Measurements from ENCODE around the gene EEF2K.

Gene EEF2K

GRCh38 chr16:22335668-22336246 is 129.7 kb downstream of the EEF2K start:
- no peak for TF ChIP-seq CTCF (IDR thresholded peaks at IDR 0.05; ENCODE audit: insufficient read depth, low read length, missing control alignments)
- no peak for DNase-seq (ENCODE audit: low read depth, low spot score)
- H3K4me3 ChIP-seq (ENCODE audit: low read depth, low read length), result no peak overlapping the region
- ChIA-PET POLR2A (no interaction called here), CTCF (interaction anchor here (0.7 to 2.5 kb wide), 2 partner anchors 17 to 36 kb away, joined by 3 to 9 read pairs; no protein-coding TSS in a partner anchor)

- POLR2A ChIA-PET, result no interaction called here
- CTCF ChIA-PET, result interaction anchor here (1.4 to 2.5 kb wide), 2 partner anchors 17 to 18 kb away, joined by 4 to 9 read pairs; no protein-coding TSS in a partner anchor
- H3K4me3 ChIP-seq (ENCODE audit: low read depth, low read length), result no peak overlapping the region
- TF ChIP-seq CTCF (IDR thresholded peaks at IDR 0.05; ENCODE audit: insufficient read depth, low read length, missing control alignments), result no peak
- no peak for DNase-seq (ENCODE audit: low read depth, low spot score)
Measured at GRCh38 chr16:22336581-22336980, 130.5 kb downstream of the EEF2K start.

GRCh38 chr16:22337045-22337444 is 131.0 kb downstream of the EEF2K start:
- no peak for TF ChIP-seq CTCF (IDR thresholded peaks at IDR 0.05; ENCODE audit: insufficient read depth, low read length, missing control alignments)
- DNase-seq (ENCODE audit: low read depth, low spot score), result no peak
- ChIA-PET POLR2A (no interaction called here), CTCF (interaction anchor here (1.1 to 2.5 kb wide), 4 partner anchors 12 to 37 kb away, joined by 4 to 9 read pairs (median 6); no protein-coding TSS in a partner anchor)
- H3K4me3 ChIP-seq (ENCODE audit: low read depth, low read length), result no peak overlapping the region

DNA sequence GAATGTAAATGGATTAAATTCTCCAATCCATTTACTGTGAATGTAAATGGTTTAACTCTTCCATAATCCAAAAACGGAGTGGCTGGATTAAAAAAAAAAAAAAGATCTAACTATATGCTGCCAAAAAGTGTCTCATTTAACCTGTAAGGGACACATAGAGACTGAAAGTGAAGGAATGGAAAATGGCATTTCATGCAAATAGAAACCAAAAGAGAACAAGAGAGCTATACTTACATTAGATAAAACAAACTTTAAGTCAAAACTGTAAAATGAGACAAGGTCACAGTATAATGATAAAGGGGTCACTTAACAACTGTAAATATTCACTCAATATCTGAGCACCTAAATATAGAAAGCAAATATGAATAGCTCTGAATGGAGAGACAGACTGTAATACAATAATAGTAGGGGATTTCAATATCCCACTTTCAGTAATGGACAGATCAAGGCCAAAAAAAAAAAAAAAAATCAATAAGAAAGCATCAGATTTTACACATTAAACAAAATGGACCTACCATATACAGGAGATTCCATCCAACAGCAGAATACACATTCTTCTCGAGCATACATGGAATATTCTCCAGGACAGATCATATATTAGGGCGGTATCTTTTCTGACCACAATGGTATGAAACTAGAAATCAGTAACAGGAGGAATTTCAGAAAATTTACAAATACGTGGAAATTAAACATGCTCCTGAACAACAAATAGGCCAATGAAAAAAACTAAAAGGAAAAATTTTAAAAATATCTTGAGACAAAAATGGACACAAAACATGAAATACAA is 132.0 kb downstream of the EEF2K start:
- H3K4me3 ChIP-seq (ENCODE audit: low read depth, low read length), result no peak overlapping the region
- POLR2A ChIA-PET, result no interaction called here
- DNase-seq (ENCODE audit: low read depth, low spot score), result no peak
- no peak for TF ChIP-seq CTCF (IDR thresholded peaks at IDR 0.05; ENCODE audit: insufficient read depth, low read length, missing control alignments)
- CTCF ChIA-PET, result interaction anchor here (1.1 to 2.5 kb wide), 3 partner anchors 13 to 38 kb away, joined by 4 to 9 read pairs (median 9); no protein-coding TSS in a partner anchor

Data from AG04449 (cell line).